Ammon's horn (tissue), 1 donor: ENCODE results near the gene ANKRD10.
A peak's percentile ranks its signal among the peaks of the same experiment; 100 is the strongest.

ENCODE experiments used
- DNase-seq: peaks from one replicate; pipeline ENCODE4 v3.0.0-alpha.2; 2016; ENCODE audit warnings: low spot score

ANKRD10 gene

DNA sequence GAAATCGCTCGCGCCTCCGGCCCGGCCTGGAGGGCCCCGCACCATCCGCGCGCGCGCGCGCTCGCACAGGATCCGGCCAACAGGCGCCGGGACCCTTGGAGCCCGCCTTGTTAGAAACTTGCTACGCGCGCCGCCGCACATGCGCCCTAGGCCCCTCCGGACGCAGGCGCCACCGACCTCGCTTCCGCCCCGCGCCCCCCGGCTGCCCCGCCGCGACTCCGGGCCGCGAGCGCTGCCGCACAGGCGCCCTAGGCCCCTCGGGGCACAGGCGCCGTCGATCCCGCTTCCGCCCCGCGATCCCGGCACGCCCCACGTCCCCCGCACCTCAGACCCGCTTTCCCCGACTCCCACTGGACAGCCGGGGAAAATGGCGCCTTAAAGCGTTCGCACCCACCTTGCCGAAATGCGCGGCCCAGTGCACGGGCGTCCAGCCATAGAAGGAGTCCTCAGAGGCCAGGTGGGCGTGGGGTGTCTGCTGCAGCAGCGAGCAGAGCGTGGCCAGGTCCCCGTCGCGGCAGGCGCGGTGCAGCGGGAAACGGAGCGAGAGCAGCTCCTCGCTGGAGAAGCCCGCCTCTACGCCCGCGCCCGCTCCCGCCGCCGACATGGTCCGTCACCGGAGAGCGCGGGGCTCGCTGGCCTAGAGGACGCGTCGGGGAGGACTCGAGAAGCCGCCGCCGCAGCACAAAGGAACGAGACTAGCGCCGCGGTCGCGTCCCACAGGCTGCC, 375 bp downstream of the ANKRD10 start:
- DNase-seq = peak; percentile 76

- no peak for DNase-seq
Observed at GRCh38 chr13:110914081-110914330, 863 bp downstream of the ANKRD10 start.

- no peak for DNase-seq
Observed at GRCh38 chr13:110913322-110914080, 1.4 kb downstream of the ANKRD10 start.

- no peak for DNase-seq
Observed at GRCh38 chr13:110912651-110913051, 2.2 kb downstream of the ANKRD10 start.

GRCh38 chr13:110911880-110912279, 3.0 kb downstream of the ANKRD10 start:
- no peak for DNase-seq

DNA sequence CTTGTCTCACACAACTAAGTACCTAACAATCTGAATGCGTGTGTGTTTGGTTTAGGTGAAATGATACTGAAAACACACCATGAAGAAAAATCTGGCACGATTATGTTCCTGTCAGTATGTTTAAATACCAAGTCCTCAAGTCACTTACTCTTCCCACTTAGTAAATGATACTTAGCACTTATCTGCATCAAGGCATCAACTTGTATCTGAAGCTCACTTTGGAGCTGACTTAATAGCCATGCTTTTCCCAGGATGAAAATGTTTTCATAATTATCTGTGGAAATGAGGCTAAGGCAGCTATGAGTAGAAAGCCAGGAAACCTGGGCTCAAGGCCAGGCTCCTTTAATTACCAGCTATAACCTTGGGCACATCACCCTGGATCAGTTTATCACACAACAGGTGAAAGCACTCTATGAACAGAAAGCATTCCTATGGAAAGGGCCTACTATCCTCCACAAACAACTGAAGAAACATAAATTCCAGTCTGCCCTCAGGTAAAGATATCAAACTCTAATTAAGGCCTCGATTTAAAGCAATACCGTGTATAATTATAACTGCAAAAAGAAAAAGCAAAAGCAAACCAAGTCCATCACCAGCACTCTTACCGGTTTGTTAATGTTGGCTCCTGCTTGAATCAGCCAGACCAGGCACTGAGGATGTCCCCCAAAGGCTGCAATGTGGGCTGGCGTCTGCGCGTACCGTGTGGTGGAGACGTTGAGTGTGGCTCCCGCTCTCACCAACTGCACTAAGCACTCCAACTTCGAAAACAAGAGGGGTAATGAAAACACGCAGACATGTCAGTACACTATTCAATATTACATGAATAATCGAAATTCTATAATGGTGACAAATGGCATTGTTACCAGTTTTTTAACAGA, 4.6 kb downstream of the ANKRD10 start:
- no peak for DNase-seq

- no peak for DNase-seq
Observed at GRCh38 chr13:110907951-110908898, 6.6 kb downstream of the ANKRD10 start.

- DNase-seq = no peak
Observed at GRCh38 chr13:110907301-110907700, 7.6 kb downstream of the ANKRD10 start.

DNA sequence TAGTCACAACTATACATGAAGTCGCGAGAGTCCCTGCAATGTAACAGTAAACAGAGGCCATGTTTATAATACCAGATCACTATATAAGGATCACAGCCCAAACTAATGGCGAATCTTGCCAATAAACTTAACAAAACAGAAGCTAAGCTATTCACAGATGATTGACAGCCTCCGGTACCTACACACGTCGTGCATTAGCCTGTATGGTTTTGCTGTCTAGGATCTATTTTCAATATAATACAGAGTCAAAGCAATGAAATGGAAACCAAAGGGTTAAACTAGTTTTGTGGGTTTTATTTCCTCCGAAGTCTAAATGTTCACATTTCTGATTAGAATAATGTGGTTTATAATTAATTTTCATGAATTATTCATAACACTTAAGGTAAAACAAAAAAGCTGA, 10.1 kb downstream of the ANKRD10 start:
- no peak for DNase-seq

DNA sequence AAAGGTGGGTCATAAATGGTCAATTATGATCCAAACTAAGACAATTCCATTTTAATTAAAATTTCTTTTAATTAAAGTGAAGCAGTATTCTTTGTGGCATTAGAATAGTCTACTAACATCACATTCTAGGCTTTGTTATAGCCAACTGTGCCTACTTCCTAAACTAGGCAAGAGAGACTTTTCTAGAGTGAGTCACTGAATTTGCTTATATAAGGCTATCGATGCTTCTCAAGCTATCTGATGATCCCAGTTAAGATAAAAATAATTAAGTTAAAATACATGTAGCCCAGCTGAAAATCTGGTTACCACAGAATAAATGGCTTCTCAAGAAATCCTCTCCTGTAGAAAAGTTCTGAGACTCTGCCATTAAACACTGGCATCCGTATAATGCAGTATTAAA, 12.5 kb downstream of the ANKRD10 start:
- DNase-seq = no peak

DNA sequence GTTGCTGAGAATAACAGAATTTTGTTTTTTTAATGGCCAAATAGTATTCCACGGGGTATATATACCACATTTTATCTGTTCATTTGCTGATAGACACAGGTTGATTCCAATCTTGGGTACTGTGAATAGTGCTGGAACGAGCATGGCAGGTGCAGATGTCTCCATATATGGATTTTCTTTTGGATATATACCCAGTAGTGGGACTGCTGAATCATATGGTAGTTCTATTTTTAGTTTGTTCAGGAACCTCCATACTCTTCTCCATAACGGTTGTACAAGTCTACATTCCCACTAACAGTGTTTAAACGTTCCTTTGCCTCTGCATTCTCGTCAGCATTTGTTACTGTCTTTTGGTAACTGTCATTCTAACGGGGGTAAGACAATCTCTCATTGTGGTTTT, 17.3 kb downstream of the ANKRD10 start:
- DNase-seq = no peak

DNA sequence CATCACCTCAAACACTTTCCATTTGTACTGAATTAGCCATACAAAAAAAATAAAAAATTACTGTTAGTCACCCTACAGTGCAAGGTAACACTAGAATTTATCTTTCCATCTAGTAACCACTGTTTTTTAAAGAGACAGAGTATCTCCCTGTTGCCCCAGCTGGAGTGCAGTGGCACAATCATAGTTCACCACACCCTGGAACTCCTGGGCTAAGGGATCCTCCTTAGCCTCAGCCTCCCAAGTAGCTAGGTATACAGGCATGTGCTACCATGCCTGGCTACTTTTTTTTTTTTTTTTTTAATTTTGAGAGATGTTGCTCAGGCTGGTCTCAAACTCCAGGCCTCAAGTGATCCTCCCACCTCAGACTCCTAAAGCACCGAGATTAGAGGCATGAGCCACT, 17.9 kb downstream of the ANKRD10 start:
- DNase-seq = no peak

DNA sequence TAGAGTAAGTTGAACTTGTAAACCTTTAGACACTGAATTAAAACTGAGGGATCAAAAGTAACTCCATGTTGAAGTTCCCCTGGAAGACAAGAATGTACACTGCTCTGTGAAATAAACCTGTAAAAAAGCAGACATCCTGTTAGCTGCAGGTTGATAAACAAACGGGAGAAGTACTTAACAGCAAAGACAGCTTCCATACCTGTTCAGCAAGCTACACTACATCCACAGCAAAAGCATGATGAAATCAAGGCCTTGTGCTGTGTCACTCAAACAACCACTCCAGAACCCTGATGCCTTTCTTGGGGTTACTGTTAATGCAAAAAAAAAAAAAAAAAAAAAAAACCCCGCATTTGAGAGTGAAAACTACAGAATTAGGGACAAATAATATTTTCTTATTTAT, 20.8 kb downstream of the ANKRD10 start:
- DNase-seq = no peak

GRCh38 chr13:110893571-110893970, 21.3 kb downstream of the ANKRD10 start:
- DNase-seq = no peak

DNA sequence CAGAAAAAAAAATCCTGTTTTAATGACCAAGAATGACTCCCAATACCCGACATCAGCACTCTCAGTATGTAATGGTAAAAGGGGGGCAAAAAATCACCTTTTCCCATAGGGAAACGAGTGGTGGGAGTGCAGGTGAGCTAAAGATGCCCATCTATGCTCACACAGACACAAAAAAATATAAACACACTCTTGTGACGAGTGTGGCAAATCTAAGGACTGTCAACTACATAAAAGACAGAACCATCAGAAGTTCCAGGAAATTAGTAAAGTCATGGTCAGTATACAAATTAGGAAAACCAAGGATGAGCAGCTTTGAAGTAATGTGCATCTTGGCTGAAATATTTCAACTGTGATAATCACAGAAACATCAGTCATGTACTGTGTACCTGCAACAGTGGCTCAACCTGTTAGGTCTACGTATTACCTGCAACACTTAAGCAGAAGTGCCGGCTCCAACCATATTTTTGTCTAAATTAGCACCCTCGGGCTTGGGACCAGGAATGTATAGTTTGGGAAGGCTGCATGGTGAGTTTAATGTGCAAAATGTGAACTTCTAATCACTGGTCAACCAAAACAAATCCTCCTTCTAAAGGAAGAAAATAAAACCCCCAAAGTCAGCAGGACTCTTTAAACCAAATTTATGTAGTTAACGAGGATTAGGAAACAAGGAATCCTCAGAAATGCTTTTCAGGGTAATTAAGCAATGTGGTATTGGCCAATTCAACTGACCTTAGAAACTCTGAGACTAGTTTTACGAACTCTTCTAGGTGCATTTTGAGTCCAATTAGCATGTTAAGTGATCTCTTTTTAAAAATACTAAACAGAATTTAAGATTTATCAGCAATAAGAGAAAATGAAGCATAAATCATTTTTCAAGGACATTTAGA, 24.3 kb downstream of the ANKRD10 start:
- DNase-seq = no peak

DNA sequence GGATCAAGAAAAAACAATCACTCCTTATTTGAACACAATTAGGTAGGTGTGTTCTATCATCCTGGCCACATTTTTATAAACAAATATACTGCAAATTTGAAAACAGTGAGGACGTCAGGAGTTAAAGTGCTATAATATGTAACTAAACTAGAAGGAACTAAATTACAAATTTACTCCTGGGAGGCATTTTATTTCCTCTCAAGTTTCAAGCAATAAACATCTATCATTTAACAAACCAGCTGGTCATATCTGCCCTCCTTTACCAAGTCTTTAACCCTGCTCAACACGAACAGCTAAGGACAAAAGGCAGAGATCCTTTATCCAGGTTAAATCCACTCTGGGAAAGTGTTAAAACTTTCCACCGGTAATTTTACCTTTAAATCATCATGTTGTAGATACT, 26.5 kb downstream of the ANKRD10 start:
- no peak for DNase-seq

- DNase-seq = peak; percentile 77
Observed at GRCh38 chr13:110887597-110888333, 27.1 kb downstream of the ANKRD10 start.

DNA sequence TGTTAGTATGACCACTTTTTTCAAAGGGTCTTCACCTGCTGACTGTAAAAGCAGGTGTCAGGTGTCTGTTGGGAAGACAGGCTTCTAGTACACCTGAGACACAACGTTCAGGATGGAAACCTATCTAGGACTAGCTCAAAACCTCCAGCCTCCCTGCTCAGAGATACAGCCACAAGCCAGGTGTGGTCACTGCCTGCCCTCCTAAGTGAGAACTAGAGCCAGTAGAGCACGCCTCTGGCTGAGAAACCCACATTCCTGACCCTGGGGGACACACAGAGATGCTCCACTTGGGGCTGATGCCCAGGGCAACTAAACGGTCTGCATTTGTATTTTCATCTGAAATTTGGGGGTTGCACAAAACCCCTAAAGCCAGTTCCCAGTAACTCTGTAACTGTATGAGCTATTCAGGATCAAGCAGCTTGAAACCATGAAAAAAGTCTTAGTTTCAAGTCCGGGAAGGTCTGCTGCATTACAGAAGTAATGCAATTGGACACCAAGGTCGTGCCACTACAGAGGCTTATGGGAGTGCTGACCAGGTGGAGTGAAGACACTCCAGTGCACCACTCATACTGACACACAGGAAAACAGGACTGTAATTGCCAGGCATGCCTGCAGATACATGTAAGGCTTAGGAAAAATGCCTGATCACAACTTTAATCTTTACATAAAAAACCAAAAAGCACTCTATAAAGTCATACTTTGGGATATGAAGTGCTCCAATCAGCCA, 27.8 kb downstream of the ANKRD10 start:
- no peak for DNase-seq
